ENCODE measurements around the gene MYH2.

MYH2 gene

DNA sequence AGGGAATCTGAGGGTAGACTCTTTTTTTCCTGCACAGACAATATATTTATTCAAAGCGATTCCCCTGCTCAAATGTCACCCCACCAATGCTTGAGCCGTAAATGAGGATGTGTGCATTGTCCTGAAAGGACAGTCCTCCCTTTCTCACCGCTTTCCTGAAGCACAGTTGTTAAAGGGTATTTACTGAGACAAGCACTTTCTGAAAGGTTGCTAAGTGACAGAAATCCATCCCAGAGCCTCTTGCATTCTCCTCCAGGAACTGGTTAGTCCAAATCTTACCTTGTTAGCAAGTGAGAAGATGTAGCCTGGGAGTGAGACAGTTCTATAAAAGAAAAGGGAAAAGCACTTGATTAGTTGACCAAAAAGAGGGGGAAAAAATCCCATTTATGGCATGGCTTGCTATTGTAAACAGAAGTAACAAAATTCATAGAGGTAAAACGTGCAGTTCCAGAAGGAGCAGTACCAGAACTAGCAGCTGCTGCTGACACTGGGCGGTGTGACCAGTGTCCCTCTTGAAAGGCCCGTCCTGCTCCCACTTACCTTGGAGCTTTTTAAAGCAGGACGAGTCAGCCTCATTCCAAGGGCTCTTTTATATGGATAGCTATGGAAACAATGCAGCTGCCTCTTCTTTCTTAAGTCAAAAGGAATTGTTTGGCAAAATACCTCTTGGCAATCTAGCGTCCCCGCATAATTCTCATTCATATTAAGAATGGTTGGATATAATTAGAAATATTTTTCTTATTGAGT, at the start of gene MYH2:
Gene MYH2, minus strand, starts transcription at position 563 of the 747 bp plus-strand sequence. CDS start 1,738 bp downstream, outside the sequence.
- Histone ChIP-seq H2AFZ (ENCODE audit: low read depth, low read length) (no peak within 1 kb of the TSS), H4K20me1 (ENCODE audit: insufficient read depth, low read length) (no peaks in the 10 kb centered on the region), H3K27ac (ENCODE audit: low read length) (no peak within 1 kb of the TSS), H3K27me3 (ENCODE audit: insufficient read depth, low read length, poor library complexity) (peaks cover 7% of the 10 kb centered on the region), H3K9me3 (ENCODE audit: insufficient read depth, low read length, severe bottlenecking) (no peaks in the 10 kb centered on the region), H3K4me3 (ENCODE audit: low read depth in 1 of 2, low read length in 2 of 2) (no peak within 1 kb of the TSS), H3K79me2 (ENCODE audit: insufficient read depth, low read length) (no peaks in the 10 kb centered on the region), H3K9ac (ENCODE audit: low read depth, low read length) (no peak within 1 kb of the TSS), H3K4me2 (ENCODE audit: insufficient read depth, low read length) (no peak within 1 kb of the TSS), H3K36me3 (ENCODE audit: insufficient read depth, low read length) (no peaks in the 10 kb centered on the region), H3K4me1 (ENCODE audit: insufficient read depth, low read length) (no peaks in the 10 kb centered on the region)
- TF ChIP-seq, protein P1, sequence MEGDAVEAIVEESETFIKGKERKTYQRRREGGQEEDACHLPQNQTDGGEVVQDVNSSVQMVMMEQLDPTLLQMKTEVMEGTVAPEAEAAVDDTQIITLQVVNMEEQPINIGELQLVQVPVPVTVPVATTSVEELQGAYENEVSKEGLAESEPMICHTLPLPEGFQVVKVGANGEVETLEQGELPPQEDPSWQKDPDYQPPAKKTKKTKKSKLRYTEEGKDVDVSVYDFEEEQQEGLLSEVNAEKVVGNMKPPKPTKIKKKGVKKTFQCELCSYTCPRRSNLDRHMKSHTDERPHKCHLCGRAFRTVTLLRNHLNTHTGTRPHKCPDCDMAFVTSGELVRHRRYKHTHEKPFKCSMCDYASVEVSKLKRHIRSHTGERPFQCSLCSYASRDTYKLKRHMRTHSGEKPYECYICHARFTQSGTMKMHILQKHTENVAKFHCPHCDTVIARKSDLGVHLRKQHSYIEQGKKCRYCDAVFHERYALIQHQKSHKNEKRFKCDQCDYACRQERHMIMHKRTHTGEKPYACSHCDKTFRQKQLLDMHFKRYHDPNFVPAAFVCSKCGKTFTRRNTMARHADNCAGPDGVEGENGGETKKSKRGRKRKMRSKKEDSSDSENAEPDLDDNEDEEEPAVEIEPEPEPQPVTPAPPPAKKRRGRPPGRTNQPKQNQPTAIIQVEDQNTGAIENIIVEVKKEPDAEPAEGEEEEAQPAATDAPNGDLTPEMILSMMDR (IDR thresholded peaks at IDR 0.05; ENCODE audit: borderline replicate concordance, extremely low read depth, low read length, poor library complexity, severe bottlenecking), result no peak
- TF ChIP-seq EZH2 (IDR thresholded peaks at IDR 0.05; ENCODE audit: borderline replicate concordance, low read depth, low read length, severe bottlenecking), result no peak
- ATAC-seq (ENCODE audit: insufficient read depth, low read depth), result no peak
- no peak for DNase-seq

DNA sequence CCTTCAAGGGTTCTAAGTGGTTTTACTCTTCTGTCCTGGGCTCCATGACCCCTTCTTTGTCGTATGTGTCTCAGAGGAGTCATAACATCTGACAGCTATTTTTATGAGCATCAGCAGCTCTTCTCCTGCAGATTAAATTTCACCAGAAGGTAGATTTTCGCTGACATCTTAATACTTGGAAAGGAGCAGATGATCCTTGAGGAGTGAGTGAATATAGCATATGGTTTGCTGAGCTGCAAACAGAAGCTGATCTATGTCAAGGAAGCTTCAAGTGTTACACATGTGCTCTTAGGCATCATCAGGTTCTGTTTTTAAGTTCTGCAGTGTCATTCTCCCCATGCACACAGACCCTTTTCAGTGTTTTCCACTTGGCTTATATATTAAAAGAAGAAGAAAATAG, 49.2 kb upstream of the MYH2 start:
- Histone ChIP-seq H3K9me3 (ENCODE audit: insufficient read depth, low read length, severe bottlenecking) (no peaks in the 10 kb centered on the region), H3K36me3 (ENCODE audit: insufficient read depth, low read length) (no peaks in the 10 kb centered on the region), H3K4me1 (ENCODE audit: insufficient read depth, low read length) (no peaks in the 10 kb centered on the region), H2AFZ (ENCODE audit: low read depth, low read length) (no peak overlapping the region), H3K27me3 (ENCODE audit: insufficient read depth, low read length, poor library complexity) (peaks cover 9% of the 10 kb centered on the region), H3K9ac (ENCODE audit: low read depth, low read length) (no peak overlapping the region), H3K4me3 (ENCODE audit: low read depth in 1 of 2, low read length in 2 of 2) (no peak overlapping the region), H3K79me2 (ENCODE audit: insufficient read depth, low read length) (no peaks in the 10 kb centered on the region), H3K4me2 (ENCODE audit: insufficient read depth, low read length) (no peak overlapping the region), H4K20me1 (ENCODE audit: insufficient read depth, low read length) (no peaks in the 10 kb centered on the region), H3K27ac (ENCODE audit: low read length) (no peak overlapping the region)
- DNase-seq (no peak), ATAC-seq (ENCODE audit: insufficient read depth, low read depth) (no peak)
- TF ChIP-seq, protein P1 (IDR thresholded peaks at IDR 0.05; ENCODE audit: borderline replicate concordance, extremely low read depth, low read length, poor library complexity, severe bottlenecking), result no peak
- no peak for TF ChIP-seq EZH2 (IDR thresholded peaks at IDR 0.05; ENCODE audit: borderline replicate concordance, low read depth, low read length, severe bottlenecking)

DNA sequence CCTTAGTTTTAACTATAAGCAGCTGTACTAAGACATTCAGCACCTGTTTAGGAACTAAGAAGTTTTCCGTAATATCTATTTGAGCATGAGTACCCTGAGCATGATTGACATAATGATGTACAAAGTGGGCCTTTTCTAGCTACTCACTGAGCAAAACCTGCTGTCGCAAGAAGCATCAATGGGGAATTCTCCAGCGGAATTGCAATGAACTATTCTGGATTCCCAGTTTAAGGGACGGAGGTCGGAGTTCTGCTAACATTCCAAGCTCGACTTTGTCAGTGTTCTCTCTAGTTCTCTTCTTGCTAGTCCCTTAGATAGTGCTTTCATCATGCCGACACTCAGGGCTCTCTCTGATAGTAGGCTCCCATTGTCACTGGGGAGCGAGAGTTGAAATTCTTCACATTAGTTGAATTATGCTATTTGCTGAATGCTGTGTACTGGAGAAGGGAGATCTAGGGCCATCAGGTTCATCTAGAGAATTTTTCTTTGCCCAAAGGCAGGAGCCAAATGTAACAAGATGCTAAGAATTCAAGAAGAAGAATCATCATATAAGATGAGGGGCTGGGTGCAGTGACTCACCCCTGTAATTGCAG, 40.2 kb upstream of the MYH2 start:
- no peaks in the 10 kb centered on the region for H3K79me2 ChIP-seq (ENCODE audit: insufficient read depth, low read length)
- no peak overlapping the region for H3K27ac ChIP-seq (ENCODE audit: low read length)
- H2AFZ ChIP-seq (ENCODE audit: low read depth, low read length), result no peak overlapping the region
- no peaks in the 10 kb centered on the region for H3K36me3 ChIP-seq (ENCODE audit: insufficient read depth, low read length)
- H3K9me3 ChIP-seq (ENCODE audit: insufficient read depth, low read length, severe bottlenecking), result no peaks in the 10 kb centered on the region
- peaks cover 15% of the 10 kb centered on the region for H3K27me3 ChIP-seq (ENCODE audit: insufficient read depth, low read length, poor library complexity)
- DNase-seq (no peak), ATAC-seq (ENCODE audit: insufficient read depth, low read depth) (no peak)
- no peaks in the 10 kb centered on the region for H3K4me1 ChIP-seq (ENCODE audit: insufficient read depth, low read length)
- no peak for TF ChIP-seq EZH2 (IDR thresholded peaks at IDR 0.05; ENCODE audit: borderline replicate concordance, low read depth, low read length, severe bottlenecking)
- TF ChIP-seq, protein P1 (IDR thresholded peaks at IDR 0.05; ENCODE audit: borderline replicate concordance, extremely low read depth, low read length, poor library complexity, severe bottlenecking), result no peak
- H3K4me2 ChIP-seq (ENCODE audit: insufficient read depth, low read length), result no peak overlapping the region
- no peaks in the 10 kb centered on the region for H4K20me1 ChIP-seq (ENCODE audit: insufficient read depth, low read length)
- no peak overlapping the region for H3K4me3 ChIP-seq (ENCODE audit: low read depth in 1 of 2, low read length in 2 of 2)
- H3K9ac ChIP-seq (ENCODE audit: low read depth, low read length), result no peak overlapping the region
